HepG2 (cell line): ENCODE measurements around the gene MPZL3. TPM values are rescaled to one million over a fixed set of nuclear protein-coding genes. Genes with fewer than 3 reads are reported as not detected.

ENCODE experiments used
- ERF ChIP-seq: IDR thresholded peaks from 2 replicates; pipeline ENCODE4 v1.6.1; 2018; ENCODE audit warnings: missing biosample characterization, missing genetic modification reagents
- ESRRA ChIP-seq: sonication (generic); formaldehyde crosslinking; IDR thresholded peaks from 2 replicates; pipeline ENCODE4 v1.5.1; 2020; ENCODE audit warnings: mild to moderate bottlenecking, low read depth, missing genetic modification reagents
- HNF4G ChIP-seq, 2 experiments: sonication (generic) in 1 of 2; formaldehyde crosslinking in 1 of 2; IDR thresholded peaks; 2 replicates each; pipeline versions ENCODE4 v1.4.0 to v1.6.1; 2011 to 2020; ENCODE audit warnings: borderline replicate concordance in 2 of 2, low read depth in 2 of 2, mild to moderate bottlenecking in 2 of 2, low read length in 1 of 2, missing genetic modification reagents in 1 of 2, moderate library complexity in 1 of 2
- HNRNPK ChIP-seq: fragments of 200-400 bp; formaldehyde crosslinking; IDR thresholded peaks from 2 replicates; pipeline ENCODE4 v1.6.1; 2018; ENCODE audit warnings: low read length, low read depth, moderate library complexity, mild to moderate bottlenecking; ENCODE audit not compliant: poor library complexity, severe bottlenecking
- MAZ ChIP-seq, 2 experiments: sonication (generic) in 1 of 2; formaldehyde crosslinking in 1 of 2; IDR thresholded peaks; 2 replicates each; pipeline versions ENCODE4 v1.5.0 to v1.6.1; 2012 to 2020; ENCODE audit warnings: low read depth in 2 of 2, mild to moderate bottlenecking in 2 of 2, borderline replicate concordance in 1 of 2, improper control_type of control experiment in 1 of 2, low read length in 1 of 2, missing genetic modification reagents in 1 of 2, moderate library complexity in 1 of 2
- MEIS2 ChIP-seq: sonication (generic); formaldehyde crosslinking; IDR thresholded peaks from 2 replicates; pipeline ENCODE4 v1.9.0; 2021; ENCODE audit warnings: mild to moderate bottlenecking, missing genetic modification reagents
- NAIF1 ChIP-seq: sonication (generic); formaldehyde crosslinking; IDR thresholded peaks from 2 replicates; pipeline ENCODE4 v1.5.0; 2020; ENCODE audit warnings: mild to moderate bottlenecking, missing genetic modification reagents, borderline replicate concordance
- NR2C2 ChIP-seq: sonication (generic); formaldehyde crosslinking; IDR thresholded peaks from 2 replicates; pipeline ENCODE4 v1.4.0; 2020; ENCODE audit warnings: missing genetic modification reagents, mild to moderate bottlenecking, moderate library complexity, borderline replicate concordance
- PPARG ChIP-seq: conservative IDR thresholded peaks from 2 replicates; pipeline ENCODE4 v1.6.1; 2016; ENCODE audit warnings: missing biosample characterization, missing genetic modification reagents
- RXRA ChIP-seq: sonication (generic); formaldehyde crosslinking; IDR thresholded peaks from 2 replicates; pipeline ENCODE4 v1.5.1; 2020; ENCODE audit warnings: missing genetic modification reagents
- SOX13 ChIP-seq, 3 experiments: fragments of 450-650 bp in 1 of 3; sonication (generic) in 1 of 3; formaldehyde crosslinking in 1 of 3; IDR thresholded peaks in 2 of 3; conservative IDR thresholded peaks in 1 of 3; 2 replicates each; pipeline versions ENCODE4 v1.5.0 to v1.6.1; 2016 to 2020; ENCODE audit warnings: antibody characterized with exemption in 1 of 3, mild to moderate bottlenecking in 1 of 3, missing compliant biosample characterization in 1 of 3, missing genetic modification reagents in 1 of 3, moderate library complexity in 1 of 3
- ZBTB38 ChIP-seq: sonication (generic); formaldehyde crosslinking; IDR thresholded peaks from 2 replicates; pipeline ENCODE4 v1.5.1; 2020; ENCODE audit warnings: mild to moderate bottlenecking, missing genetic modification reagents
- ZNF121 ChIP-seq: sonication (generic); formaldehyde crosslinking; IDR thresholded peaks from 2 replicates; pipeline ENCODE4 v1.5.0; 2020; ENCODE audit warnings: mild to moderate bottlenecking, missing genetic modification reagents
- ZNF441 ChIP-seq: sonication (generic); formaldehyde crosslinking; IDR thresholded peaks from 2 replicates; pipeline ENCODE4 v1.7.0; 2021; ENCODE audit warnings: missing genetic modification reagents, borderline replicate concordance
- ZNF614 ChIP-seq: IDR thresholded peaks from 2 replicates; pipeline ENCODE4 v1.6.1; 2018; ENCODE audit warnings: missing biosample characterization, missing genetic modification reagents, inconsistent platforms, borderline replicate concordance
- ZNF713 ChIP-seq: sonication (generic); formaldehyde crosslinking; IDR thresholded peaks from 2 replicates; pipeline ENCODE4 v1.4.0; 2020; ENCODE audit warnings: mild to moderate bottlenecking, missing genetic modification reagents
- ZNF761 ChIP-seq: sonication (generic); formaldehyde crosslinking; conservative IDR thresholded peaks from 2 replicates; pipeline ENCODE4 v1.4.0; 2020; ENCODE audit warnings: mild to moderate bottlenecking, missing genetic modification reagents
- polyA plus RNA-seq, 8 experiments: library from polyadenylated mRNA; depleted of rRNA in 3 of 8; stranded (reverse) in 7 of 8; unstranded in 1 of 8; fragments of >200 nt; fragmentation: Illumina TruSeq in 4 of 8; extraction: Trizol in 4 of 8; gene quantifications; 2 replicates each; pipeline versions ENCODE4 v1.2.1 to v1.2.3, GENCODE V29; 2011 to 2016; ENCODE audit warnings: low read depth in 4 of 8, missing spikeins in 1 of 8, mixed read lengths in 1 of 8; ENCODE audit not compliant: insufficient read depth in 1 of 8
- total RNA-seq, 5 experiments: library from RNA; depleted of rRNA; stranded (reverse); fragments of >200 nt; fragmentation: Illumina TruSeq; extraction: Trizol; gene quantifications; 2 replicates each; pipeline ENCODE4 v1.2.3, GENCODE V29; 2016; ENCODE audit warnings: low read depth in 1 of 5
- TF ChIP-seq, protein P1 (sequence below): sonication (generic); formaldehyde crosslinking; IDR thresholded peaks from 2 replicates; pipeline ENCODE4 v1.4.0; 2020; ENCODE audit warnings: missing genetic modification reagents
- TF ChIP-seq, protein P2 (sequence below): sonication (generic); formaldehyde crosslinking; conservative IDR thresholded peaks from 2 replicates; pipeline ENCODE4 v1.8.0; 2022; ENCODE audit warnings: mild to moderate bottlenecking, moderate library complexity, missing genetic modification reagents
- TF ChIP-seq, protein P3 (sequence below): IDR thresholded peaks from 2 replicates; pipeline ENCODE4 v1.6.1; 2016; ENCODE audit warnings: missing genetic modification reagents, missing compliant biosample characterization
- TF ChIP-seq, protein P4 (sequence below): sonication (generic); formaldehyde crosslinking; IDR thresholded peaks from 2 replicates; pipeline ENCODE4 v1.8.1; 2023; ENCODE audit warnings: mild to moderate bottlenecking, inconsistent platforms, moderate library complexity, missing genetic modification reagents, borderline replicate concordance

The MPZL3 gene
- total and polyA plus RNA-seq, 2 of the 13 experiments (the other 11 are each of a cell fraction or from before 2014, with no cell fraction given): 5.3 to 9.3 TPM

DNA sequence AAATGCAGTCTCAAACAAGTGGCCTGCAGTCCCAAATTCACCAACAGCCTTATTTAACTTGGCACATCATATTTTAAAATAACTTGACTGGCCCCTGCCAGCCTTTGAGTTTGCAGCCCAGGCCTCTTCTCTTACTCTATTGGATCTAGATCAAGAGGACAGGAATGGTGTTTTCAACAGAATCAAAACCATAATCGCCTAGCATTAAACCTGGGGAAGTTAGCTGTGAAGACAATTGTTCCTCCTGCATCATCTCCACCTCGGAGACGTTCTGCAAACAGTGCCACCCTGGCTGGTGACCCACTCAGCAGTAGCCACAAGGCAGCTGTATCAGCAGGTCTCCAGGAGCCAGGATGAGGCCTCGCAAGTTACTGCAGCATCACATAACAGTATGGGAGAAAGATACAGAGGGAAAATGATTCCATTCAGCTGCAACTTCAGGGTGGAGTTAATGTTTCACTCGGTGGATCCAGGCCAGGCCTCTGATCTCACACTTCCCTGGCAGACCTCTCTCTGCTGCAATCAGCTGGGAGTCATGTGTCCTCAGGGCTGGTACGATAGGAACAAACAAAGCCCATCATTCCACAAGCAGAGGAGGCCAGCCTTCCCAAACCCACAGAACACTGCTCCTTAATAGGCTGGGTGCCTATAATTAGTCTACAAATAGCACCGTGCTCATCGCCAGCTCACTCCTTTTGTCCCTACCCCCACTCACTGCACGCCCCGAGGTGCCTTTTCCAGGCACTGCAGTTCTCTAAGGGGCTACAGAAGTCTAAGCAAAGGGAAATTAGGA is 57.1 kb downstream of the MPZL3 start (continued):
- TF ChIP-seq MAZ (IDR thresholded peaks at IDR 0.05; ENCODE audit: borderline replicate concordance, low read depth, low read length) (no peak), MAZ (CRISPR knock-in tag; IDR thresholded peaks at IDR 0.05; ENCODE audit: low read depth) (peak; percentile 41; the same call in 1 of the 2 replicates), NAIF1 (CRISPR knock-in tag) (0 out of 2 replicates have a peak, but pooled peaks have one; percentile 13), SOX13 (IDR thresholded peaks at IDR 0.05) (peak; percentile 83), SOX13 (CRISPR knock-in tag; conservative IDR thresholded peaks at IDR 0.05 in 1 of 2, IDR thresholded peaks at IDR 0.05 in 1 of 2) (peak in 1 of 2 experiments; percentile 90; a peak in 2 of 4 replicates), ESRRA (CRISPR knock-in tag) (no peak), HNRNPK (peak; percentile 15), ZNF441 (CRISPR knock-in tag) (peak; percentile 88), MEIS2 (peak; percentile 62; the same call in 1 of the 2 replicates), ZNF761 (no peak), ZNF713 (0 out of 2 replicates have a peak, but pooled peaks have one; percentile 39), ZNF121 (no peak), NR2C2 (CRISPR knock-in tag) (peak; percentile 50; the same call in 1 of the 2 replicates), HNF4G (IDR thresholded peaks at IDR 0.05; ENCODE audit: borderline replicate concordance, low read depth, low read length) (no peak; the same call in 1 of the 2 replicates), HNF4G (CRISPR knock-in tag; IDR thresholded peaks at IDR 0.05; ENCODE audit: borderline replicate concordance, low read depth) (0 out of 2 replicates have a peak, but pooled peaks have one; percentile 64), PPARG (peak; percentile 66), ERF (CRISPR knock-in tag) (peak; percentile 51; the same call in 1 of the 2 replicates), ZBTB38 (peak; percentile 71), RXRA (CRISPR knock-in tag) (0 out of 2 replicates have a peak, but pooled peaks have one; percentile 65), ZNF614 (CRISPR knock-in tag) (peak; percentile 57; the same call in 1 of the 2 replicates)
- TF ChIP-seq, protein P1, sequence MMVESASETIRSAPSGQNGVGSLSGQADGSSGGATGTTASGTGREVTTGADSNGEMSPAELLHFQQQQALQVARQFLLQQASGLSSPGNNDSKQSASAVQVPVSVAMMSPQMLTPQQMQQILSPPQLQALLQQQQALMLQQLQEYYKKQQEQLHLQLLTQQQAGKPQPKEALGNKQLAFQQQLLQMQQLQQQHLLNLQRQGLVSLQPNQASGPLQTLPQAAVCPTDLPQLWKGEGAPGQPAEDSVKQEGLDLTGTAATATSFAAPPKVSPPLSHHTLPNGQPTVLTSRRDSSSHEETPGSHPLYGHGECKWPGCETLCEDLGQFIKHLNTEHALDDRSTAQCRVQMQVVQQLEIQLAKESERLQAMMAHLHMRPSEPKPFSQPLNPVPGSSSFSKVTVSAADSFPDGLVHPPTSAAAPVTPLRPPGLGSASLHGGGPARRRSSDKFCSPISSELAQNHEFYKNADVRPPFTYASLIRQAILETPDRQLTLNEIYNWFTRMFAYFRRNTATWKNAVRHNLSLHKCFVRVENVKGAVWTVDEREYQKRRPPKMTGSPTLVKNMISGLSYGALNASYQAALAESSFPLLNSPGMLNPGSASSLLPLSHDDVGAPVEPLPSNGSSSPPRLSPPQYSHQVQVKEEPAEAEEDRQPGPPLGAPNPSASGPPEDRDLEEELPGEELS: peak; percentile 92
- TF ChIP-seq, protein P2, sequence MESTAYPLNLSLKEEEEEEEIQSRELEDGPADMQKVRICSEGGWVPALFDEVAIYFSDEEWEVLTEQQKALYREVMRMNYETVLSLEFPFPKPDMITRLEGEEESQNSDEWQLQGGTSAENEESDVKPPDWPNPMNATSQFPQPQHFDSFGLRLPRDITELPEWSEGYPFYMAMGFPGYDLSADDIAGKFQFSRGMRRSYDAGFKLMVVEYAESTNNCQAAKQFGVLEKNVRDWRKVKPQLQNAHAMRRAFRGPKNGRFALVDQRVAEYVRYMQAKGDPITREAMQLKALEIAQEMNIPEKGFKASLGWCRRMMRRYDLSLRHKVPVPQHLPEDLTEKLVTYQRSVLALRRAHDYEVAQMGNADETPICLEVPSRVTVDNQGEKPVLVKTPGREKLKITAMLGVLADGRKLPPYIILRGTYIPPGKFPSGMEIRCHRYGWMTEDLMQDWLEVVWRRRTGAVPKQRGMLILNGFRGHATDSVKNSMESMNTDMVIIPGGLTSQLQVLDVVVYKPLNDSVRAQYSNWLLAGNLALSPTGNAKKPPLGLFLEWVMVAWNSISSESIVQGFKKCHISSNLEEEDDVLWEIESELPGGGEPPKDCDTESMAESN (CRISPR knock-in tag): peak; percentile 70
- TF ChIP-seq, protein P3, sequence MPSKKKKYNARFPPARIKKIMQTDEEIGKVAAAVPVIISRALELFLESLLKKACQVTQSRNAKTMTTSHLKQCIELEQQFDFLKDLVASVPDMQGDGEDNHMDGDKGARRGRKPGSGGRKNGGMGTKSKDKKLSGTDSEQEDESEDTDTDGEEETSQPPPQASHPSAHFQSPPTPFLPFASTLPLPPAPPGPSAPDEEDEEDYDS: peak; percentile 74
- TF ChIP-seq, protein P4, sequence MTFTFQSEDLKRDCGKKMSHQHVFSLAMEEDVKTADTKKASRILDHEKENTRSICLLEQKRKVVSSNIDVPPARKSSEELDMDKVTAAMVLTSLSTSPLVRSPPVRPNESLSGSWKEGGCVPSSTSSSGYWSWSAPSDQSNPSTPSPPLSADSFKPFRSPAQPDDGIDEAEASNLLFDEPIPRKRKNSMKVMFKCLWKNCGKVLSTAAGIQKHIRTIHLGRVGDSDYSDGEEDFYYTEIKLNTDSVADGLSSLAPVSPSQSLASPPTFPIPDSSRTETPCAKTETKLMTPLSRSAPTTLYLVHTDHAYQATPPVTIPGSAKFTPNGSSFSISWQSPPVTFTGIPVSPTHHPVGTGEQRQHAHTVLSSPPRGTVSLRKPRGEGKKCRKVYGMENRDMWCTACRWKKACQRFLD (CRISPR knock-in tag): no peak
